Measurements from ENCODE around the gene TMTC1.
"Not testable (repeated sequence)": the region's sequence is repeated elsewhere in the genome, so short reads cannot be mapped to it uniquely, and the experiment has no call there.

Gene TMTC1

DNA sequence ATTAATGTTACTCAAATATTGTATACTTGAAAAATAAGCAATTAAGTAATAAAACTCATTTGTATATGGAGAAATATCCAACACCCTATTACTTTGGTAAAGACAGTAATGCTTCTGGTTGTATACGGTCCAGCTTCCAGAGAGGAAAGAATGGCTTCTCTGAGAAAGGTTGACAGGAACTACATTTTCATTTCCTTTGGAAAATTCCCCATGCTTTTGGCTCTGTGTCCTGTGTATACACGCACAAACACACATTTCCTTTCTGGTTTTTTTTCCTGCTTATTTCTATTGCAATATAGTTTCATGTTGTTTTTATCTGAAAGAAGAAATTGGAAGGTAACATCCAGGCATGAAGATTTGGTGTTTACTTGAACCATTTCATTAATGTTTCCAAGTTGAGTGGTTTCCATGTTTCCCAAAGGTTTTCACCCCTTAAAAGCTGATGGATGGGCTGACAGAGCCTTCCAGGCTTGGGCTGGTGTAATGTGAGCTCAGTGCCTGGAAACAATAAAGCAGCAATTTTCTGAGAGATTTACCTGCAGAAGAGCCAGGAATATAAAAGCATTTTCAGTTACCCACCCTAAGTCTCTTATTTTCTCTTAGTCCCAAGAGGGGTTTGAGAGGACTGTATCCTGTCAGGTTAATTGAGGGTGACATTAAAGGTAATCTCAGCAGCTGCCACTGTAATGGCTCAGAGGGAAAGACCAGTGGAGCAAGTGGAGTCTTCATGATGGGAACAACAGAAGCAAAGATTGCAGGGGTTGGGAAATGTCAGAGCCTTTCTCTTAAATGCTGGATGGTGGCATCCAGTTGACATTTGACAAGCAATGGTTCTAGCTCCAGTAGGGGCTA is 33.4 kb upstream of the TMTC1 start:
- H3K36me3 ChIP-seq (ENCODE audit: control insufficient read depth, insufficient read depth, low read length) = no peaks in the 10 kb centered on the region
- TF ChIP-seq CTCF (IDR thresholded peaks at IDR 0.05) = no peak
- H3K27me3 ChIP-seq (ENCODE audit: control insufficient read depth, insufficient read depth, low read length) = no peaks in the 10 kb centered on the region
- no peaks in the 10 kb centered on the region for H3K4me1 ChIP-seq
- no peak overlapping the region for H3K4me2 ChIP-seq (ENCODE audit: low read length)
- H3K9me3 ChIP-seq (ENCODE audit: control insufficient read depth, low read length) = no peaks in the 10 kb centered on the region
- no peak overlapping the region for H3K27ac ChIP-seq
- H3K79me2 ChIP-seq = no peaks in the 10 kb centered on the region
- no peak overlapping the region for H3K4me3 ChIP-seq (ENCODE audit: low read depth, low read length)
- no peak overlapping the region for H3K9ac ChIP-seq
- H2AFZ ChIP-seq = no peak overlapping the region

DNA sequence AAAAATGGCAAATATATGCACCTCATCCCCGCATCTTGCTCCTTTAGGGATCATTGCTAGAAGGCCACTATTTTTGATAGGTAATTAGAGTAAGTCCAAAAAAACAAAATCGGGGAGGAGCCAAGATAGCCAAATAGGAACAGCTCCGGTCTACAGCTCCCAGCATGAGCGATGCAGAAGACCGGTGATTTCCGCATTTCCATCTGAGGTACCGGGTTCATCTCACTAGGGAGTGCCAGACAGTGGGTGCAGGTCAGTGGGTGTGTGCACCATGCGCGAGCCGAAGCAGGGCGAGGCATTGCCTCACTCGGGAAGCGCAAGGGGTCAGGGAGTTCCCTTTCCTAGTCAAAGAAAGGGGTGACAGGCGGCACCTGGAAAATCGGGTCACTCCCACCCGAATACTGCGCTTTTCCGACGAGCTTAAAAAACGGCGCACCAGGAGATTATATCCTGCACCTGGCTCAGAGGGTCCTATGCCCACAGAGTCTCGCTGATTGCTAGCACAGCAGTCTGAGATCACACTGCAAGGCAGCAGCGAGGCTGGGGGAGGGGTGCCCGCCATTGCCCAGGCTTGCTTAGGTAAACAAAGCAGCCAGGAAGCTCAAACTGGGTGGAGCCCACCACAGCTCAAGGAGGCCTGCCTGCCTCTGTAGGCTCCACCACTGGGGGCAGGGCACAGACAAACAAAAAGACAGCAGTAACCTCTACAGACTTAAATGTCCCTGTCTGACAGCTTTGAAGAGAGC is 26.0 kb upstream of the TMTC1 start:
- not testable (repeated sequence) for H3K27me3 ChIP-seq (ENCODE audit: control insufficient read depth, insufficient read depth, low read length); H3K4me1 ChIP-seq; H3K9ac ChIP-seq; H3K9me3 ChIP-seq (ENCODE audit: control insufficient read depth, low read length); H3K36me3 ChIP-seq (ENCODE audit: control insufficient read depth, insufficient read depth, low read length); H3K27ac ChIP-seq; H3K4me3 ChIP-seq (ENCODE audit: low read depth, low read length); H3K4me2 ChIP-seq (ENCODE audit: low read length); H3K79me2 ChIP-seq; H2AFZ ChIP-seq

GRCh38 chr12:29807129-29807528 is 23.4 kb upstream of the TMTC1 start:
- H3K9me3 ChIP-seq (ENCODE audit: control insufficient read depth, low read length) = no peaks in the 10 kb centered on the region
- no peak for TF ChIP-seq CTCF (IDR thresholded peaks at IDR 0.05)

DNA sequence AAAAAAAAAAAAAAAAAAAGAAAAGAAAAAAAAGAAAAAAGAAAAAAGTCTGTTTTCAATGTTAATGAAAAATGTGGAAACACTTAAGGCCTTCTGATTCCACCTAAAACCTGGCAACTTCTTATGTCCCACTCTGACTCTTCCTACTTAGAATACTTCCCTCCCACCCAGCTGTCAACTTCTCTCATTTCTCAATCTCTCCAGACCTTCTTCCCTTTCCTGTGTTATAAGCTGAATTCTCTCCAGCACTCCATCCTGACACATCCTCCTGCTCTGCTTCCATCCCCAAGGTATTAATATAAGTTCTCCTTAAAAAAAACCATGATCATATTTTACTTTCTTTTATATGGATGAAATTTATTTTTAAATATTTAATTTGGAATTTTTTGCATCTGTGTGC is 20.3 kb upstream of the TMTC1 start:
- Histone ChIP-seq H3K79me2 (no peaks in the 10 kb centered on the region), H3K36me3 (ENCODE audit: control insufficient read depth, insufficient read depth, low read length) (no peaks in the 10 kb centered on the region), H2AFZ (no peak overlapping the region), H3K4me1 (no peaks in the 10 kb centered on the region), H3K27me3 (ENCODE audit: control insufficient read depth, insufficient read depth, low read length) (no peaks in the 10 kb centered on the region), H3K27ac (no peak overlapping the region), H3K9me3 (ENCODE audit: control insufficient read depth, low read length) (no peaks in the 10 kb centered on the region), H3K4me2 (ENCODE audit: low read length) (no peak overlapping the region), H3K9ac (no peak overlapping the region), H3K4me3 (ENCODE audit: low read depth, low read length) (no peak overlapping the region)
- no peak for TF ChIP-seq CTCF (IDR thresholded peaks at IDR 0.05)

More at GRCh38 chr12:29807129-29807528, 23.4 kb upstream of the TMTC1 start:
- no peaks in the 10 kb centered on the region for H3K36me3 ChIP-seq (ENCODE audit: control insufficient read depth, insufficient read depth, low read length)
- no peak overlapping the region for H2AFZ ChIP-seq
- H3K27ac ChIP-seq = no peak overlapping the region
- no peak overlapping the region for H3K4me3 ChIP-seq (ENCODE audit: low read depth, low read length)
- no peak overlapping the region for H3K9ac ChIP-seq
- H3K79me2 ChIP-seq = no peaks in the 10 kb centered on the region
- H3K4me2 ChIP-seq (ENCODE audit: low read length) = no peak overlapping the region
- no peaks in the 10 kb centered on the region for H3K27me3 ChIP-seq (ENCODE audit: control insufficient read depth, insufficient read depth, low read length)
- no peaks in the 10 kb centered on the region for H3K4me1 ChIP-seq

- Histone ChIP-seq H3K36me3 (ENCODE audit: control insufficient read depth, insufficient read depth, low read length) (no peaks in the 10 kb centered on the region), H2AFZ (peak overlapping the region; percentile 17), H3K27ac (no peak overlapping the region), H3K27me3 (ENCODE audit: control insufficient read depth, insufficient read depth, low read length) (no peaks in the 10 kb centered on the region), H3K79me2 (no peaks in the 10 kb centered on the region), H3K9ac (no peak overlapping the region), H3K9me3 (ENCODE audit: control insufficient read depth, low read length) (no peaks in the 10 kb centered on the region), H3K4me3 (ENCODE audit: low read depth, low read length) (no peak overlapping the region), H3K4me1 (no peaks in the 10 kb centered on the region), H3K4me2 (ENCODE audit: low read length) (no peak overlapping the region)
- TF ChIP-seq CTCF (IDR thresholded peaks at IDR 0.05) = no peak
These were observed 15.8 kb upstream of the TMTC1 start for GRCh38 chr12:29799591-29799990.
